ENCODE data around the gene C1QTNF9.
"Not testable (repeated sequence)": the region's sequence is repeated elsewhere in the genome, so short reads cannot be mapped to it uniquely, and the experiment has no call there.

C1QTNF9 gene

GRCh38 chr13:24365191-24365590 is 55.8 kb downstream of the C1QTNF9 start:
- no peak for DNase-seq

GRCh38 chr13:24366315-24366714 is 56.9 kb downstream of the C1QTNF9 start:
- not testable (repeated sequence) for DNase-seq

- not testable (repeated sequence) for DNase-seq
These were observed 61.9 kb downstream of the C1QTNF9 start for GRCh38 chr13:24371273-24371672.

Measured in CD4-positive, alpha-beta T cell treated with Interleukin-10 for 1 hour (primary cell).